Panc1 (cell line): Measurements from ENCODE around the gene TRIM33. TPM values are rescaled to one million over a fixed set of nuclear protein-coding genes. Genes with fewer than 3 reads are reported as not detected.

Source experiments
- ATAC-seq: fragments of 200-7000 bp; cut with Tn5 transposase; 2 replicates; pipeline ENCODE4 v1.9.1; 2020; ENCODE audit warnings: mild to moderate bottlenecking, moderate library complexity
- BruUV-seq: library from RNA; stranded (reverse); fragments of 400-500 nt; replicated peaks from 2 replicates; lab custom pipeline; 2021; lab: Mats Ljungman, UMichigan
- CTCF ChIA-PET: fragments of 300-600 bp; sonication (Branson Sonifier 250); formaldehyde crosslinking; loops from one replicate; lab custom pipeline; 2022; ENCODE audit warnings: antibody characterized with exemption; lab: Charles Lee
- POLR2A ChIA-PET: fragments of 300-600 bp; sonication (Branson Sonifier 250); formaldehyde crosslinking; loops from one replicate; lab custom pipeline; 2022; ENCODE audit warnings: antibody characterized with exemption; lab: Charles Lee
- DNase-seq: peaks from one replicate; pipeline ENCODE4 v3.0.0-alpha.2; 2010; ENCODE audit warnings: low read depth, low spot score
- H3K27ac ChIP-seq: 2 replicates; pipeline ENCODE4 v1.5.1; 2011; ENCODE audit warnings: mild to moderate bottlenecking, low read length, inconsistent platforms
- H3K27me3 ChIP-seq: fragments of 200-500 bp; sonication (Bioruptor generic); 2 replicates; pipeline ENCODE4 v1.6.0; 2014; ENCODE audit warnings: low read length, inconsistent platforms; ENCODE audit not compliant: control insufficient read depth, insufficient read depth
- H3K36me3 ChIP-seq: fragments of 200-500 bp; sonication (Bioruptor generic); 2 replicates; pipeline ENCODE4 v1.5.1; 2014; ENCODE audit warnings: inconsistent platforms, mild to moderate bottlenecking, low read length, moderate library complexity; ENCODE audit not compliant: control insufficient read depth, insufficient read depth
- H3K4me1 ChIP-seq: 2 replicates; pipeline ENCODE4 v1.5.1; 2011; ENCODE audit warnings: inconsistent platforms, mild to moderate bottlenecking, low read length, moderate library complexity; ENCODE audit not compliant: control insufficient read depth, insufficient read depth
- H3K4me3 ChIP-seq, 2 experiments: 2 replicates each; pipeline ENCODE4 v1.5.1; 2011 to 2012; ENCODE audit warnings: low read depth in 2 of 2, low read length in 2 of 2, mild to moderate bottlenecking in 2 of 2, inconsistent platforms in 1 of 2, moderate library complexity in 1 of 2
- H3K9me3 ChIP-seq: fragments of 200-500 bp; sonication (Bioruptor generic); 2 replicates; pipeline ENCODE4 v1.5.1; 2014; ENCODE audit warnings: low read depth, mild to moderate bottlenecking, inconsistent platforms, low read length, moderate library complexity; ENCODE audit not compliant: control insufficient read depth, insufficient read depth
- CTCF ChIP-seq: fragments of 450-650 bp; IDR thresholded peaks from 2 replicates; pipeline ENCODE4 v1.5.1; 2017; ENCODE audit warnings: mild to moderate bottlenecking
- POLR2AphosphoS5 ChIP-seq: IDR thresholded peaks from 2 replicates; pipeline ENCODE4 v1.6.1; 2012; ENCODE audit warnings: mild to moderate bottlenecking, low read depth, low read length, moderate library complexity
- SIN3A ChIP-seq: IDR thresholded peaks from 2 replicates; pipeline ENCODE4 v1.6.1; 2012; ENCODE audit warnings: low read depth, mild to moderate bottlenecking, low read length, moderate library complexity, borderline replicate concordance; ENCODE audit not compliant: insufficient read depth
- TCF7L2 ChIP-seq: IDR thresholded peaks from 2 replicates; pipeline ENCODE4 v1.6.1; 2011; ENCODE audit warnings: mild to moderate bottlenecking, low read depth, low read length, inconsistent platforms
- in situ Hi-C: cut with HindIII; loops from 2 replicates; pipeline ENCODE4 v1.10.0; 2016; ENCODE audit warnings: low sequenced_read_pairs, low pct_unique_long_range_greater_than_20kb
- intact Hi-C: fragments of 100-400 bp; cut with micrococcal nuclease; formaldehyde crosslinking; loops from one replicate; pipeline ENCODE4 v1.10.0; 2022; ENCODE audit not compliant: unreplicated experiment
- total RNA-seq: library from RNA; stranded (reverse); gene quantifications from one replicate; pipeline ENCODE4 v1.2.1, GENCODE V29; 2021; ENCODE audit not compliant: unreplicated experiment
- TF ChIP-seq, protein P1 (sequence below), 2 experiments: IDR thresholded peaks; 2 replicates each; pipeline ENCODE4 v1.6.1; 2011 to 2012; ENCODE audit warnings: low read depth in 2 of 2, control low read depth in 1 of 2, low read length in 1 of 2, mild to moderate bottlenecking in 1 of 2, moderate library complexity in 1 of 2; ENCODE audit not compliant: insufficient read depth in 1 of 2

The TRIM33 gene
- total RNA-seq, 1 experiment from 2014 or later, result 22.2 TPM

- no TSS peak for BruUV-seq
- peaks cover 8% of the 10 kb centered on the region for H3K4me1 ChIP-seq
- POLR2A ChIA-PET, result no interaction called here
- H3K9me3 ChIP-seq, result no peaks in the 10 kb centered on the region
- TF ChIP-seq, protein P1, sequence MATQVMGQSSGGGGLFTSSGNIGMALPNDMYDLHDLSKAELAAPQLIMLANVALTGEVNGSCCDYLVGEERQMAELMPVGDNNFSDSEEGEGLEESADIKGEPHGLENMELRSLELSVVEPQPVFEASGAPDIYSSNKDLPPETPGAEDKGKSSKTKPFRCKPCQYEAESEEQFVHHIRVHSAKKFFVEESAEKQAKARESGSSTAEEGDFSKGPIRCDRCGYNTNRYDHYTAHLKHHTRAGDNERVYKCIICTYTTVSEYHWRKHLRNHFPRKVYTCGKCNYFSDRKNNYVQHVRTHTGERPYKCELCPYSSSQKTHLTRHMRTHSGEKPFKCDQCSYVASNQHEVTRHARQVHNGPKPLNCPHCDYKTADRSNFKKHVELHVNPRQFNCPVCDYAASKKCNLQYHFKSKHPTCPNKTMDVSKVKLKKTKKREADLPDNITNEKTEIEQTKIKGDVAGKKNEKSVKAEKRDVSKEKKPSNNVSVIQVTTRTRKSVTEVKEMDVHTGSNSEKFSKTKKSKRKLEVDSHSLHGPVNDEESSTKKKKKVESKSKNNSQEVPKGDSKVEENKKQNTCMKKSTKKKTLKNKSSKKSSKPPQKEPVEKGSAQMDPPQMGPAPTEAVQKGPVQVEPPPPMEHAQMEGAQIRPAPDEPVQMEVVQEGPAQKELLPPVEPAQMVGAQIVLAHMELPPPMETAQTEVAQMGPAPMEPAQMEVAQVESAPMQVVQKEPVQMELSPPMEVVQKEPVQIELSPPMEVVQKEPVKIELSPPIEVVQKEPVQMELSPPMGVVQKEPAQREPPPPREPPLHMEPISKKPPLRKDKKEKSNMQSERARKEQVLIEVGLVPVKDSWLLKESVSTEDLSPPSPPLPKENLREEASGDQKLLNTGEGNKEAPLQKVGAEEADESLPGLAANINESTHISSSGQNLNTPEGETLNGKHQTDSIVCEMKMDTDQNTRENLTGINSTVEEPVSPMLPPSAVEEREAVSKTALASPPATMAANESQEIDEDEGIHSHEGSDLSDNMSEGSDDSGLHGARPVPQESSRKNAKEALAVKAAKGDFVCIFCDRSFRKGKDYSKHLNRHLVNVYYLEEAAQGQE (IDR thresholded peaks at IDR 0.05; ENCODE audit: insufficient read depth in 1 of 2, low read depth in 2 of 2, low read length in 1 of 2), result no peak
- TF ChIP-seq POLR2AphosphoS5 (no peak), TCF7L2 (no peak), CTCF (no peak), SIN3A (no peak)
- no peak for DNase-seq
- no peaks in the 10 kb centered on the region for H3K27me3 ChIP-seq
- in situ Hi-C loops (no loop called here), intact Hi-C loops (no loop called here)
- CTCF ChIA-PET, result no interaction called here
- H3K27ac ChIP-seq, result no peak overlapping the region
- ATAC-seq, result no peak
- H3K36me3 ChIP-seq, result peaks cover 4% of the 10 kb centered on the region; the same call in 1 of the 2 replicates
- H3K4me3 ChIP-seq, result peak overlapping the region in 1 of 2 experiments; percentile 91; a peak in 2 of 4 replicates
Observed at GRCh38 chr1:114508386-114508898, 2.6 kb downstream of the TRIM33 start.

GRCh38 chr1:114507513-114507912 is 3.5 kb downstream of the TRIM33 start:
- in situ Hi-C loops, result no loop called here
- H3K36me3 ChIP-seq, result peaks cover 4% of the 10 kb centered on the region; the same call in 1 of the 2 replicates
- intact Hi-C loops, result no loop called here
- TF ChIP-seq POLR2AphosphoS5, result no peak
- no peak for TF ChIP-seq CTCF
- TF ChIP-seq, protein P1 (IDR thresholded peaks at IDR 0.05; ENCODE audit: insufficient read depth in 1 of 2, low read depth in 2 of 2, low read length in 1 of 2), result no peak
- TF ChIP-seq TCF7L2, result no peak
- no peak for TF ChIP-seq SIN3A
- no peak for DNase-seq
- BruUV-seq, result no TSS peak
- H3K9me3 ChIP-seq, result no peaks in the 10 kb centered on the region
- no peak for ATAC-seq
- no peak overlapping the region for H3K27ac ChIP-seq
- no peaks in the 10 kb centered on the region for H3K27me3 ChIP-seq
- ChIA-PET CTCF (no interaction called here), POLR2A (interaction anchor here (0.6 kb wide), 1 partner anchor 71 kb away, joined by 15 read pairs; no protein-coding TSS in a partner anchor)
- peaks cover 8% of the 10 kb centered on the region for H3K4me1 ChIP-seq
- H3K4me3 ChIP-seq, result no peak overlapping the region
